Measurements from ENCODE around the gene BABAM1.

DNA sequence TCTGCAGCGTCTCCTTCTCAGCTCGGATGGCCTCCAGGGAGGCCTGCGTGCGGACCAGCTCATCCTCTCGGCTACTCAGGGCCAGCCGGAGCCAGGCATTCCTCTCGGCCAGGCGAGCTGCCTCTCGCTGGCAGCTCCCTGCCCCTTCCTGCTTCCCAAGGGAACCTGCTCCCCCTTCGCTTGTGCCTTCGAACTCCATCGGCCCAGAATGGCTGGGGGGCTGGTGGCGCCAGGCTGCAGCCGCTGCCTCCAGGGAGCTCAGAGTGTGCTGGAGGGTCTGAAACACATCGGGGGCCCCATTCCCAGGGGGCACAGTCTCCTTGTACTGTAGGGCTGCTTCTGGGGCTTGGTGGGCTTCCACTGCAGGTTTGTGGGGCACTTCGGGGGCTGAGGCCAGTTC is 4.7 kb upstream of the BABAM1 start:
- TF ChIP-seq, protein P1, sequence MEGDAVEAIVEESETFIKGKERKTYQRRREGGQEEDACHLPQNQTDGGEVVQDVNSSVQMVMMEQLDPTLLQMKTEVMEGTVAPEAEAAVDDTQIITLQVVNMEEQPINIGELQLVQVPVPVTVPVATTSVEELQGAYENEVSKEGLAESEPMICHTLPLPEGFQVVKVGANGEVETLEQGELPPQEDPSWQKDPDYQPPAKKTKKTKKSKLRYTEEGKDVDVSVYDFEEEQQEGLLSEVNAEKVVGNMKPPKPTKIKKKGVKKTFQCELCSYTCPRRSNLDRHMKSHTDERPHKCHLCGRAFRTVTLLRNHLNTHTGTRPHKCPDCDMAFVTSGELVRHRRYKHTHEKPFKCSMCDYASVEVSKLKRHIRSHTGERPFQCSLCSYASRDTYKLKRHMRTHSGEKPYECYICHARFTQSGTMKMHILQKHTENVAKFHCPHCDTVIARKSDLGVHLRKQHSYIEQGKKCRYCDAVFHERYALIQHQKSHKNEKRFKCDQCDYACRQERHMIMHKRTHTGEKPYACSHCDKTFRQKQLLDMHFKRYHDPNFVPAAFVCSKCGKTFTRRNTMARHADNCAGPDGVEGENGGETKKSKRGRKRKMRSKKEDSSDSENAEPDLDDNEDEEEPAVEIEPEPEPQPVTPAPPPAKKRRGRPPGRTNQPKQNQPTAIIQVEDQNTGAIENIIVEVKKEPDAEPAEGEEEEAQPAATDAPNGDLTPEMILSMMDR (IDR thresholded peaks at IDR 0.05): no peak
- TF ChIP-seq ZFX (IDR thresholded peaks at IDR 0.05; ENCODE audit: borderline replicate concordance): no peak
